GM21528 (cell line): ENCODE data around the gene KCTD5.
A peak's percentile ranks its signal among the peaks of the same experiment; 100 is the strongest.

Experiments used
- ATAC-seq: cut with Tn5 transposase; IDR thresholded peaks from one replicate; pipeline ENCODE4 v1.9.1; 2021; ENCODE audit warnings: mild to moderate bottlenecking, moderate library complexity; ENCODE audit not compliant: unreplicated experiment, low FRiP score

KCTD5 gene

DNA sequence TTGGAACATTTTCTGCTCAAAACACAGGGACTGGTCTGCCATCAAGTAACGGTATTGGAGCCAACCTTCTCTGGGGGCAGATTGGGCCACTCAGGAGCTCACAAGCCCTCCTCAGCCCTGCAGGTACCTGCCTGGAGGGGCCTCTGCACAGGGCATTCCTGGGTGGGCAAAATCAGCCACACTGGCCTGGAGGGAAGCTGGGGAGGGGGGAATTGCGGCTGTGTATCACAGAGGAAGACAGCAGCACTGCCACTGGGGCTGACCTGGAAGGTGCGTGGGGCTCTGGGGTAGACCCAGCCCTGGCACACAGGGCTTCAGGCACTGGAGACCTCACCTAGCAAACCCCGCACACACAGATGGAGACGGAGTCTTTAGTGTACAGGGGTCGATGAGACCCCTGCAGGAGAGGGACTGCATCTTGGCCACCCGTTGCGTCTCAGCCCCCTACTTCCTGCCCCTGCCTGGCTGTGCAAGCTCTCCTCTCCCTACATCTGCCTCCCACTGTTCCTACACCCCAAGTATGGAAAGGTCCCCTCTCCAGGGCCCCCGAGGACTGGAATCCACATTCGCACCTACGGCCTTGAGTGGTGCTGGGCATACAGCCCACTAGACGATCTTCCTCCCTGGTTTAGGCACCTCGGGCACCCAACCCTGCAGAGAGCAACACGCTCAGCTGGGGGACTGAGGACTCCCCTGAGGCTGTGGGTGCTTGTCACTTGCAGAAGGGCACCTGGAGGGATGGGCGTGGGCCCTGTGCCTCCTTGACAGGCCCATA, 63.0 kb downstream of the KCTD5 start:
- ATAC-seq = no peak

DNA sequence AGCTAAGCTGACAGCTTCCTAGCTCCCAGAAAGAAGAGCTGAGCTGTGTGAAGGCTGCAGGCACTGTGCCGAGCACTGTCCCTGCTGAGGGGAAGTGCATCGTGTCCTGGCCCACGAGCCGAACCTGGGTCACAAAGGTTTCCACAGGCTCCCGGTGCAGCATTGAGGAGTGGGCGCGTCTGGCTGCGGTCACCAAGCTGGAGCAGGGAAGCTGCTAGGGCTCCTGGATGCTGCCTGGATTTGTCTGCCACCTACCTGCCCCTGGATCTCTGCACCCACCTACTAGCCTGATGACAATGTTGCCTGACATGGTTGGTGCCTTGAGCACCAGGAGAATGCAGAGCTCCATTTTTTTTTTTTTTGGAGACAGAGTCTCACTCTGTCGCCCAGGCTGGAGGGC, 63.6 kb downstream of the KCTD5 start:
- ATAC-seq = no peak

DNA sequence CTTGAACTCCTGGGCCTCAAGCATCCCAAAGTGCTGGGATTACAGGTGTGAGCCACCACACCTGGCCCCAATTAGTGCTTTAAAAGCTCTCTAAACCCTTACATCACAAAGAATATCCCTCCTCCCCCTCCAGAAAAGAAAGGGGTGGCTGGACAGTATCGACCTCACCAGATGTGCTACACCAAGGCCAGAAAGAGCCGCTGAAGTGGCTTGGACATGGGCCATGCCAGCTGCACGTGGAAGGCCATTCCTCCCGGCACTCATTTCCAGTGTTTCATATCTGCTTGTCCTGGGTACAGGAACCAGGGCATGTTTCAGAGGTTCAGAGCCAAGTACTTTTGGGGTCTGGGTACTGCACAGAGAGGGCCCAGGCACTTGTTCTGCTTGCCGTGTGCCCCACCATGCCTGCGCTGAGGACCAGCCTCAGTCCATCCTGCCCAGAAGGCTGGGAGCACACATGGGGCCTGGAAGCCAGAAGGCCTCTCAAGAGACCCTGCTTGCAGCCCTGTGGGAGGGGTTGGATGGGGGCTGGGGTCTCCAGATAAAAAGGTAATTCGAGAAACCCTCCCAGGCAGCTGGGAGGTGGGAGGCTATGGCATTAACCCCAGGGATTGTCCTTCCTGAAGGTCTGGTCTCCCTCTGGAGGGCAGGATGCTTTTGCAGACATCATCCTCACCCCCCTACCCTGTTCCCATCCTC, 66.6 kb downstream of the KCTD5 start:
- no peak for ATAC-seq

DNA sequence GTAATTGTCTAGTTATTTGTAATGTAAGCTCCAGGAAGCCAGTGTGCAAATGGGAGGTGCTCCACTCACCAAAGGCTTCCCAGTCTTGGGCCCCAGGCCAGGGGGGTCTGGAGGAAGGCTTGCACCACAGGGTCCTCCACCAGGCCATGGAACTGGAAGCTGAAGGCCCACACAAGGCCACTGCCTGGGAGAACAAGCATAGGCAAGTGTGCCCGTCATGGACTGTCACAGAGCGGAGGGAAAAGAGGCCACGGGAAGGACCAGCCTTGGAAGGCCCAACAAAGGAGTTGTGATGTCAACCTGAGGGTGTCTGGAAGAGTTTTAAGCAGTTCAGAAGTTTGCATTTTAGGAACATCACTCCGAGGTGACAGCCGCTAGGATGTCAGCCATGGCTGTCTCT, 67.2 kb downstream of the KCTD5 start:
- ATAC-seq = no peak

DNA sequence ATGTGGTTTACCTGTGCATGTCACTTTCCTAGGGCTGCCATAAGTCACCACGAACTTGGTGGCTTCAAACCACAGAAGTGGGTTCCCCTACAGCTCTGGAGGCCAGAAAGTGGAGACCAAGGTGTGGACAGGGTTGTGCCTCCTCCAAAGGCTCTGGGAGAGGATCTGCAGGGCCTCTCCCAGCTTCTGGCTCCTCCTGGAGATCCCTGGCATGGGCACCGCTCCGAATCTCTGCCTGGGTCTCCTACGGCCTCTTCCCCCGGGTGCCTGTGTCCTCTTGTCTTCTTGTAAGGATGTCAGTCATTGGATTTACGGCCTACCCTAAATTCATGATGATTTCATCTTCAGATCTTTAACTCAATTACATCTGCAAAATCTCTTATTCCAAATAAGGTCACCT, 67.6 kb downstream of the KCTD5 start:
- no peak for ATAC-seq

DNA sequence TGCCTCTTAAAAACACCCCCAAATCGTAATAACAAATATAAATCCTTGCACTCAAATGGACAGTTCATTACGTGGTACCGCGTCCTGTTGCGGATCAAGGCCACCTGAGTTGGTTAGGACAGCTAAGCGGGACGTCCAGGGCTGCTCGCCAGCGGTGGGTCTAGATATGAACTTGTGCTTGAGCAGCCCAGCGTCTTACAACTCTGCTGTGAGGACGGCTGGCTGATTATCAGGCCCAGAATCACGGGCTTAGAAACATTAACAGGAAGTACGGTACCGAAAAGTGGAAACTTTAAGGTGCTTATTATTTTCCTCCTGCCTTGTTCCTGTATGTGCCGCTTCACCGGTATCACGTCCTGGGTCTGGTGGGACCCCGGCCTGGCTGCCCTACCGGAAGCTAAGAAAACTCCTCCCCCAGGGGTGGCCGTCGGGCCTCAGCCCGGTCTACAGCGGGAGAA, 69.3 kb downstream of the KCTD5 start:
- ATAC-seq = peak; percentile 35

DNA sequence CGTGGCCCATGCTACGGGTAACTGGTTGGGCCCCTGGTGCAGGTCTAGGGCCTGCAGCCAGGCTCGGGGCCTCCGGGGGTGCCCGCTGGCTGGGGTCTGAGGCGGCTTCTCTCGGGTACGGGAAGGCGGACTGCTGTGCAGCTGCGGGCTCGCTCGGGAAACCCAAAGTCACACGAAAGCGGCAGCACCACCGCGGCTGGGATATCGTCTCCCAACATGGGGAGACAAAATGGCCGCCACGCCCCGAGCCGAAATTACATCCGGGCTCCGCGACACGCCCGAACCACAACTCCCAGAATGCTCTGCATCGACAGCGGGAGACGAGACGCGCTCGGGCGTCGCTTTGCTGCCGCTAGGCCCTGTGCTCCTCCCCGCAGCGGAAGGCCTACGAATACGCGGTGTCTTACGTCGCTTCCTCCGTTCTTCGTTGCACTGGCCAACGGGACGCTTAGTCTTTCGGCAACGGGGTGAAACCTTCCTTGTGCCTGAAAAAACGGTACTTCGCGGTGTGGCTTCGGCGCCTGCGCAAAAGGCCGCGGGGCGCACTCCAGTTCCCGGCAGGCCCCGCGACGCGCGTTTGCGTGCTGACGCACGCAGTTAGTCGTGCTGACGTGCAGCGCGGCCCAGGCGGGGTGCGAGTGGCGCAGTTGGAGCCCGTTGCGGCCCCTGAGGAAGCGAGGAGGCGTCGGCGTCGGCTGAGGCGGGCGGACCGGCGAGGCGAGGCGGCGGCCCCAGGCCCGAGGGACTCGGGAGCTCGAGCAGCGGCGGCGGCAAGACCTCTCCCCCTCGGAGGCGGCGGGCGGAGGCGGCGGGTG, 69.9 kb downstream of the KCTD5 start, which contains the start of gene SRRM2:
Gene SRRM2, plus strand, starts transcription at position 604 of the 815 bp plus-strand sequence. CDS start 3,727 bp downstream, outside the sequence.
- peak; percentile 74 for ATAC-seq

DNA sequence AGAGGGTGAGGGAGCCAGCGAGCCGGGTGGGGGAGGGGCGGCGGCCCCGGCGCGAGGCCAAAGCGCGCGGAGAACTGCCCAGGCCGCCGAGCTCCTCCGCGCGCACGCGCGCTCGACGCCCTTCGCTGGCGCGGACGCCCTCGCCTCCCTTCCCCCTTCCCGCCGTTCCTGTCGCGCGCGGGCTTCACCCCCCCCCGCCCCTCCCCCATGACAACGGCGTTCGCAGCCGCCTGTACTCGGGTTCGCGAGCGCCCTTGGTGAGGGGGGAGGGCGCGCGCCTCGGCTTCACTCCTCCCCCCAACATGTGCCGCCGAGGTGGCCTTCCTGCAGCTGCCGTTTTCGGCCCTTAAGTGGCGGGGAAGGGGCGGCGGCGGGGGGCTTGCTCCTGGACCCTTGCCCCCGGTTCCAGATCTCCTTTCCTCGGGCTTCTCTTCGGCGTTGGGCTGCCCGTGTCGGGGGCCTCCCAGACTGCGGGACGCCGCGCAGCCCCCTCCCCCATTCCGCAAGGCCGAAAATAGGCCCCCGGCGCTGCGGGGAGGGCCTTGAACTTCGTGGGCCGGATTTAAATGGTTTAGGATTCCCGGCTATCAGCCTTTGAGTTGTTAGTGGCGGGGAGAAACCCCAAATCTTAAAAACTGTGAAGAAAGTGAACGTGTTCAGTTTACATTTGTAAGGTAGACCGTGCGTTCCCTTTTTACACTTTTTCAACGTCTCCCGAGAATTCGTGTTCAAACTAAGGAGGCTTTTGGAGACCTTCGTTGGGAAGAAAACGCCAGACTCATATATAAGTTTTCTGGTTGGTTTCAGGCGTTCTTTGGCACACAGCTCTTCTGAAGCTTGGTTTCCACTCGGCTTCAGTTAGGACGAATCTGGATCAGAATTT, 70.8 kb downstream of the KCTD5 start:
- ATAC-seq = peak; percentile 36

DNA sequence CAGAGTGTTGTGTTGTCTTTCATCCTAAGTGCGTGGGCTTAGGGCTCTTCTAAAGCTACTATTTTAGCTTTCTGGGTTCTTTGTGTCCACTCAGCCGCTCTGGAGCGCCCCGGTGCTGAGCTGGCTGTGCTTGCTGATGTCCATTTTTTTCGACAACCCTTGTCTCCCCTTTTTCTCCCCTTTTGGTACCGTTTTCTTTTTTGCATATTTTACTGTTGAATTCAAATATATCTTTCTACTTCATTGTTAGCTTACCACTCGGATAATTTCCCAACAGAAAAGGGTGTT, 71.4 kb downstream of the KCTD5 start:
- no peak for ATAC-seq

DNA sequence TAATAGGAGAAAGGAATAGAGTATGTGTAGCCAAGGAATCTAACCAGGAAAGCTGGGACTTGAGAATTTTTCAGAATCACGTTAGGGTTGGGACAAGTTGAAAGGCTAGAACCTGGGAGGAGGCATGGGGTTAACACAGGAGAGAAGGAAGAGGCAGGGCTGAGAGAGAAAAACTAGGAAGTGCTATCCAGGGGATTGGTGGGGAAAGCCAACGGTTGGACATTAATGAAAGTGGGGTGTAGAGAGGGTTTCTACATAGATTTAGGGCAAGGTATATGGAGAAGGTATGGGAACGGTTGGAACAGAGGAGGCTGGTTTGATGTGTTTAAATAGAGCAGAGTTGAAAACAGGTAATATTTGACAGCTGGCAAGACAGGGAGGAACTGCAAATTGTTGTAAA, 72.8 kb downstream of the KCTD5 start:
- ATAC-seq = no peak

DNA sequence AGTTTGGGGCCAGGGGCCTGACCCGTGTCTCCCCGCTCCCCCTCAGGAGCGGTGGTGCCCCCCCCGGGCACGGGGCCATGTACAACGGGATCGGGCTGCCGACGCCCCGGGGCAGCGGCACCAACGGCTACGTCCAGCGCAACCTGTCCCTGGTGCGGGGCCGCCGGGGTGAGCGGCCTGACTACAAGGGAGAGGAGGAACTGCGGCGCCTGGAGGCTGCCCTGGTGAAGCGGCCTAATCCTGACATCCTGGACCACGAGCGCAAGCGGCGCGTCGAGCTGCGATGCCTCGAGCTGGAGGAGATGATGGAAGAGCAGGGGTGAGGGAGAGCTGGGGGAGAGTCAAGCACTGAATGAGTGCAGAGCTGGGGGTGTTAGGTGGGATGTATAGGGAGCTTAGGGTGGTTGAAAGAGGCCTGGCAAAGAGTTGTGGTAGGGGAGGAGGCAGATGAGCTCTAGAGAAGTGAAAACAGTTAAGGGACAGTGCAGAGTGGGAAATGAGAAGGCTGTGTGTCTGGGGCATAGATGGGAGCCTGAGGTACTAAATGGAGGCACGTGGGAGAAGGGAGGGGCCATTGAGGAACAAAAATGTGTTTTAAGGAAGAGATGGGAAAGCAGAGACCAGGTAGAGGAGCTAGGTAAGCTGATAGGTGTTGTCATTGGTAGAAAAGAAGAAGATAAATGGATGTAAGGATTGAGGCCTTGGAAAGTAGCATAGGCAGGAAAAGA, 74.1 kb downstream of the KCTD5 start:
- no peak for ATAC-seq

DNA sequence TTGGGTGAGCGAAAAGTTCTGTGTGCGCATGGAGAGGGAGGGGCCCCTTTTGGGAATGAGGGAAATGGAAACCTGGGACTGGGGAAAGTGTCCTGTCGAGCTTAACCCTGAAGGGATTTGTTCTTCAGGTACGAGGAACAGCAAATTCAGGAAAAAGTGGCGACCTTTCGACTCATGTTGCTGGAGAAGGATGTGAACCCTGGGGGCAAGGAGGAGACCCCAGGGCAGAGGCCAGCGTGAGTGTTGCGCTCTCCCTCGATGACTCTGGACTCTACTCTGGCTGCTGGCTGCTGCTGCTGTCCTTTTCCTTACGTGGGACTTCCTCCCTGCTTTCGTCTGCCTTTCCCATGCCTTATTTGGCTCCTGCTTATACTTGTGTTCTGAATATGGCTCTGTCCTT, 75.0 kb downstream of the KCTD5 start:
- ATAC-seq = no peak
